GM21360 (cell line): ENCODE results near the gene NTRK2.

Experiments
- ATAC-seq: cut with Tn5 transposase; IDR thresholded peaks from one replicate; pipeline ENCODE4 v1.9.1; 2021; ENCODE audit warnings: mild to moderate bottlenecking, moderate library complexity; ENCODE audit not compliant: unreplicated experiment

The NTRK2 gene

GRCh38 chr9:84926793-84927192 is 257.3 kb downstream of the NTRK2 start:
- no peak for ATAC-seq

- ATAC-seq, result no peak
These were observed 258.9 kb downstream of the NTRK2 start for GRCh38 chr9:84928419-84928818.

- ATAC-seq, result no peak
These were observed 259.5 kb downstream of the NTRK2 start for GRCh38 chr9:84929068-84929467.

GRCh38 chr9:84932915-84933527 is 263.5 kb downstream of the NTRK2 start:
- ATAC-seq, result no peak

- ATAC-seq, result no peak
These were observed 266.1 kb downstream of the NTRK2 start for GRCh38 chr9:84935528-84936117.

- ATAC-seq, result no peak
These were observed 267.7 kb downstream of the NTRK2 start for GRCh38 chr9:84937180-84937579.

GRCh38 chr9:84937581-84937980 is 268.1 kb downstream of the NTRK2 start:
- no peak for ATAC-seq

GRCh38 chr9:84939774-84940173 is 270.2 kb downstream of the NTRK2 start:
- no peak for ATAC-seq

- ATAC-seq, result no peak
These were observed 270.8 kb downstream of the NTRK2 start for GRCh38 chr9:84940294-84940693.

GRCh38 chr9:84941792-84942191 is 272.3 kb downstream of the NTRK2 start:
- ATAC-seq, result no peak

- no peak for ATAC-seq
These were observed 274.0 kb downstream of the NTRK2 start for GRCh38 chr9:84943482-84944050.

- ATAC-seq, result no peak
These were observed 276.5 kb downstream of the NTRK2 start for GRCh38 chr9:84945878-84946538.

- ATAC-seq, result no peak
These were observed 278.0 kb downstream of the NTRK2 start for GRCh38 chr9:84947412-84947972.

GRCh38 chr9:84949258-84949657 is 279.7 kb downstream of the NTRK2 start:
- no peak for ATAC-seq

- no peak for ATAC-seq
These were observed 280.4 kb downstream of the NTRK2 start for GRCh38 chr9:84949971-84950370.

- no peak for ATAC-seq
These were observed 281.6 kb downstream of the NTRK2 start for GRCh38 chr9:84950879-84951811.

- no peak for ATAC-seq
These were observed 283.8 kb downstream of the NTRK2 start for GRCh38 chr9:84953252-84953773.

GRCh38 chr9:84953797-84954705 is 284.5 kb downstream of the NTRK2 start:
- ATAC-seq, result peak; percentile 95

- no peak for ATAC-seq
These were observed 285.6 kb downstream of the NTRK2 start for GRCh38 chr9:84955155-84955554.
